ENCODE results near the gene FTO. TPM values are rescaled to one million over a fixed set of nuclear protein-coding genes. Genes with fewer than 3 reads are reported as not detected.

The FTO gene
- total RNA-seq, 1 donor from 2014 or later, result 62.6 TPM

DNA sequence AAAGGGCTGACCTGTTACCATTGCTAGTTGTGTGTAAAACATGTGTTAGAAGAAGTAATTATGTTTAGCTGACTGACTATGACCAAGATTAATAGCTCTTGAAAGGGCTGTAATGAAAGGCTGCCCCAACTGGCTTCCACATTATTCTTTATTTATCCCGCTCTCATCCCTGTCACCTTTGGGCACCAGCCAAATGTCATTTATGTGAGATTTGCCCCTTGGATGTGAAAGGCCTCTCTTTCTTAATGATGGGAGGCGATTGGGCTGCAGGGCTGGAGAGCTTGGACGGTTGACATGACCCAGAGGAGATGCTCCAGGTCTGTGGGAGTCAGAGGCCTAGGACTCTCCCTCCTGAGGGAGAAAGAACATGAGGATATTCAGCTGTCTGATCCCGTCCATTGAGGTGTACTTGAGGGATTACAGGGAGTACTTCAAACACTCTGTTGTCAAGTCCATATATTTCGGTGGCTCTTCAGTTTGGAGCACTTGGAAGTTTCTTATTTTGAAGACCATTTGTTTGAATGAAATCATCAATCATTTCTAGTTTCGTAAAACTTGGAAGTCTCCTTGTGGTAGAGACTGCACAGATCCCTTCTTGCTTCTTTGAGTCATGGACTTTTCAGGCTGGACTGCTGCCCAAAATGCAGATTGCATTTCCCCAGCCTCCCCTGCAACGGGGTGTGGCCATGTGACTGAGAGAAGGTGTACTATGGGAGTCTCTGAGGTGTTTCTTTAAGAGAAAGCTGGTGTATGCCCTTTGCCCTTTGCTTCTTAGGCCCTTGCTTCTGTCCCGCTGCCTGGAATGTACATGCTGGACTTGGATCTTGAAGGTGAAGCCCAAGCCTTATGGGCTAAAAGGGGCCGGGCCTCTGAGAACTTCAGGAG lies 51.3 kb downstream of the FTO start:
- no peak for DNase-seq

- DNase-seq, result no peak
These were observed 52.5 kb downstream of the FTO start for GRCh38 chr16:53756275-53756996.

DNA sequence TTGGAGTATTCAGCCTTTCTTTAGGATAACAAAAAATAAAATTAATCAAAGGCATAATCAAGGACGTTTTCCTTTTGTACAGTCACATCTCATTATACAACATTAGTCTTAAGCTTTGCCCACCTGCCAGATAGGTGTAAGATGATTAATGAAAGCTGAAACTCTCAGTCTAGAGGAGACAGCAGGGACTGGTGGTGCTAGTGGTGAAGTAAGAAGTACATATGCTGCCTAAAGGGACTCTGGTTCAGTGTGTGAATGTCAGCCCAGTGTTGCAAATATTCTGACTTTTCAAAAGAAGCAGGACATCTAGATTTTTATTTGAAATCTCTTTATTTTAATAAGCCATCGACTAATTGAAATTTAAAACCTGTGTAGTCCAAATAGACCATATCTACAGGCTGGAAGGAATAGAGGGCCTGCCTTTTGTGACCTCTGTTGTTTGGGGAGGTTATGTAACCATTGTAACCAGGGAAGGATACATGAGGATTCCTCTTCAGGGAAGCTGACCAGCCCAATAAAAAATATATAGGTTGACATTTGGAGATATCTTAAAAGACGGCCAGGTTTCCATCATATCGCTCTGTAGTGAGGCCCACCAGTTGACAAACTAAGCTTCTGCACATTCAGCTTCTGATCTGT lies 54.1 kb downstream of the FTO start:
- no peak for DNase-seq

GRCh38 chr16:53761962-53762703 lies 58.2 kb downstream of the FTO start:
- no peak for DNase-seq

DNA sequence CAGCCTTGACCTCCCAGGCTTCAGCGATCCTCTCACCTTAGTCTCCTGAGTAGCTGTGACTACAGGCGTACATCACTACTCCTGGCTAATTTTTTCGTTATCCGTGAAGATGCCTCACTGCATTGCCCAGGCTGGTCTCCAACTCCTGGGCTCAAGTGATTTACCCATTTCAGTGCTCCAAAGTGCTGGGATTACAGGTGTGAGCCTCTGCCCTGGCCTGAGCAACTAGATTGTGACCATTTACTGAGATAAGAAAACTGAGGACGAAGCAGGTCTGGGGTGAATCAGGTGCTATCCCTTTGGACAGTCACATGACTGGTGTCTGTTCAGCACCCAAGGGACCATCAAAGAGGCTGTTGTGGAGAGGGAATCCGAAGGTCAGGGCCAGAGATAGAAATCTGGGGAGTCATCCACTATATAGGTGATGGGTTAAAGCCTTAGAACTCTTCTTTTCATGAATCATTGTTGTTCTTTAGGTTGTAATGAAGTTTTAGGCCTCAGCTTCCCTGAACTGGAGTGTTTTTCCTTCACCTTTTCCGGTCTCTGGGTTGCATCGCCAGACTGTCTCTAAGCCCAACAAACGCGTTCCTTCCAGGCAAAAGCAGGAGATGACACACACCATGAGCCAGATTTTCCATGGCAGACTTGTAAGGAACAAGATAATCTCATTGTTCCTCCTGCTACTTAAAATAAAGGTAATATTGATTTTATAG lies 62.5 kb downstream of the FTO start:
- DNase-seq, result peak; percentile 82

GRCh38 chr16:53768167-53768566 lies 64.2 kb downstream of the FTO start:
- DNase-seq, result no peak

DNA sequence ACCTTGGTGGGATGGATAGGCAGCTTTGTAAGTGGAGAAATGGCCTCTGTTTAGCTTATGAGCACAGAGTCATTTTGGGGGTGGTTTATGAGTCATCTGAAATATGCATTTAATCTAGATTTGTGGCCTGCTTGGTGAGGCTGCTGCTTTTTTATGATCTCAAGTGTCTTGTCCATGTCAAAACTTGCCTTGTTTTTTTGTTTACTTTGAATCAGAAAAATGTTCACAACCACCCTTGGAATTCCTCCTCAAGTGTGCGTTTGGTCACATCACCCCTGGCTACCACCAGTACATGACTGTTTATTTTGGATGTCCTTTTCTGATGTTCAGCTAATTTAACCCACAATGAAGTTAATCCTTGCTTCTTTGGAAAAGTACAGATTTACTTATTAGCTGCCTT lies 64.6 kb downstream of the FTO start:
- DNase-seq, result no peak

DNA sequence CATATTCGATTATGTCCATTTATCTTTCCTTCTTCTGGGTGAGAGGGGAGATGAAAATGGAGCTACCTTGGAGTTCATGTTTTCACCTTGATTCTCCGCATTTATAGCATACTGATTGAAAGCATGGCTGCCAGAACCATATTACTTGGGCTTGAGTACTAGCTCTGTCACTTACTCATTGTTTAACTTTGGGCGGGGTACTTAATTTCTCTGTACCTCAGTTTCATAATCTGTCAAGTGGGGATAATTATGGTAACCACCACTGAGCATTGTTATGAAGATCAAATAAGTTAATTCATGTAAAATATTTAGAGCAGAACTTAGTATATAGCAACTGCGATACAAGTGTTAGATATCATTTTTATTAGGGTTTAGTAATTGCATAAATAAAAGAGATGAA lies 65.2 kb downstream of the FTO start:
- no peak for DNase-seq

DNA sequence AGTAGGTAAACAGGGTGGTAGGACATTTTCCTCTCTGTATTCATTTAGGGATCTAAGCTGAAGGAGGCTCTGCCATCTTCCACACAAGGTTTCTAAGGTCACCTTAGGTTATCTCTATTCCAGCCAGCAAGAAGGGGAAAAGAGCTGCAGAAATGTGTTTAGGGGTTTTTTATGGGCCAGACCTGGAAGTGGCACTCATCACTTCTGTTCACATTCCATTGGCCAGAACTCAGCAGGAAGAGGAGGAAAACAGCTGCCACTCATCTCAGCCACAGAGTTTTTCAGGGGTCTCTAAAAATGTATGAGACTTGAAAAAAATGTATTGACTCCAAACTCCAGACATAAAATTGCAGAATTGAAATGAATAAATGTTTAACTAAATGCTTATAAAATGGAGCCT lies 65.8 kb downstream of the FTO start:
- DNase-seq, result peak; percentile 29

DNA sequence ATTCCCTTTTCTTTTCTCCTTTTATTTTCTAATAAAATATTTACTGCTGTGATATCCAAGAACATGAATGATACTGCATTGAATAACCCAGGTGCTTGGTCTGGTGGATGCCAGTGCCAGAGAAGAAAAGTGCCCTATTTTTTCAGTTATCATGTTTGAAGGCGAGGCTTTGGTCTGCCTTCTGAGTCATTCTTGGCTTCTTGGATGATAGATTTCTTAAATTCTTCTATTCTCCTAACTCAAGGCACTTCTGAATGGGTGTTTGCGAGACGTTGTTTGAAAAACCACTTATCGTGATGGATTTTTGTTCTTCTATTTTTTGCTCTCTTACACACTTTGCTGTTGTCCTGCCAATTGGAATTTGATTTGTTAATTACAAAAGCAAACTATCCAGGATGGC lies 66.7 kb downstream of the FTO start:
- DNase-seq, result no peak

DNA sequence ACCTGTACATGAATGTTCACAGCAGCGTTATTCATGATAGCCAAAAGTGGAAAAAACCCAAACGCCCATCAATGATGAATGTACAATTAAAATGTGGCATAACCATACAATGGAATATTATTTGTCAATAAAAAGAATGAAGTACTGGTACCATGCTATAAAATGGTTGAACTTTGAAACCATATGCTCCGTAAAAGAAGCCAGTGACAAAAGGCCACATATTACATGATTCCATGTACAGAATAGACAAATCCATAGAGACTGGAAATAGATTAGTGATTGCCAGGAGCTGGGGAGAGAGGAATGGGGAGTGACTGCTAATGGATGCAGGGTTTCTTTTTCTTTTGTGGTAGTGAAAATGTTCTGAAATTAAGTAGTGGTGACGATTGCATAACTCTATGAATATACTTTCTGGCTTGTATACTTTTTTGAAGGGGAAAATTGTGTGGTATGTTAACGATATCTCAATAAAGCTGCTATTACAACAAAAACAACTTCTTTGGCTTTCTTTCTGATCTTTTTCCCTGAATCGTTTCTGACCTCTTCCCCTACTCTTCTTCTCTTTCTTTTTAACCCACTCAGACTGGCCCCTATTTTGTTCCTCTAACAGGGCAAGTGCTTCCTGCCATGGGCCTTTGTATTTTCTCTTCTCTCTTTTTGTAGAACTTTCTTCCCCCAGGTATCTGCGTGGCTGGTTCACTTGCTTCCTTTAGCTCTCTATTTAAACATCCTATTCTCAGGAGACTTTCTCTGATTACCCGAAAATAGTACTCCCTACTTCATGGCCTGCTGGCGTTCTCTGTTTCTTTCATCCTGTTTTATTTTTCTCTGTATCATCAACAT lies 67.9 kb downstream of the FTO start:
- DNase-seq, result no peak

GRCh38 chr16:53773150-53773846 lies 69.3 kb downstream of the FTO start:
- DNase-seq, result peak; percentile 85

DNA sequence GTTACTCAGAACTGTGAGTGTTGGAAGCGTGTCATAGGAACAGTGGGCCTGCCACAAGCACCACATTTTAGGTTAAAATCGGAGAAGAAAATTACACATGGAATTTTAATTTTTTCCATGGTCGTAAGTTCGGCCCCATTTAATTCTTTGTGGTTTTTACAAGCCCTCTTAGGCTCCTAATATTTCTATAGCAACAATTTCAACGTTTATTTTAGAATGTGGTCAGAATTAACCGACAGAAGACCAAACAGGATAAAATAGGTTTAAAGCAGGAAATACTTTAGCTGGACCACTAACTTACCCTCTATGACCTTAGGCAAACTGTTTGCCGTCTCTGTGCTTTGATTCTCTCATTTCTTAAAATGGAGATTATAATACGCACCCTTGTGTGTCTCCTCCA lies 69.9 kb downstream of the FTO start:
- DNase-seq, result no peak

DNA sequence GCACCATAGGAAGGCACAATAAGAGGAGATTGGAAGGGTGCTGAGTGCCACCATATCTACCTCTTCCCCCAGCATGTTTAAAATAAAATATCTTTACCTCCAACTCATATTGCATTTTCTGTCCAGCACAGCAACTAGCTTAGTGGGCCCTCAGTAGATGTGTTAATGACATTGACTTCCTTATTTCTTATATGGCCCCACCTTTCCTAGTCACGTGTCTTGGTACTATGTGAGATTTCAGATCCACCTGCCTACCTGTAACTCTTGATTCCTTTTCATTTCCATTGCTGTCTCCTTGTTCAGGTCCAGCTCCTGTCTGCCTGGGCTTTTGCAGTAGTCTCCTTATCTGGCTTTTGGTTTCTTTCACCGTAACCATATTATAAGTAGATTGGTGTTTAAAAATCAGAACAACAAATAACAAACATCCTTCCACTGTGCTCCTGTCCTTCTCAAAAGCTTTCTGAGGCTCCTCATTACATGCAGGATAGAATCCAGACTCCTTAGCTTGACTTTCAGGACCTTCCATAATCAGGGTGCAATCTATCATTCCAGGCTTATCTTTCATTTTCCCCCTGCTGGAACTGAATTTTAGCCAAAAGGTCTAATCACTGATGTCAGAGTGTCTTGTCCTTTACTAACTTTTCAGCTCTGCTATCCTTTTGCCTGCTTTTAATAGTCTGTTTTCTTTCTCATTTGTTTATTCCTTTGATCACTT lies 71.3 kb downstream of the FTO start:
- DNase-seq, result no peak

- no peak for DNase-seq
These were observed 72.0 kb downstream of the FTO start for GRCh38 chr16:53775821-53776431.

DNA sequence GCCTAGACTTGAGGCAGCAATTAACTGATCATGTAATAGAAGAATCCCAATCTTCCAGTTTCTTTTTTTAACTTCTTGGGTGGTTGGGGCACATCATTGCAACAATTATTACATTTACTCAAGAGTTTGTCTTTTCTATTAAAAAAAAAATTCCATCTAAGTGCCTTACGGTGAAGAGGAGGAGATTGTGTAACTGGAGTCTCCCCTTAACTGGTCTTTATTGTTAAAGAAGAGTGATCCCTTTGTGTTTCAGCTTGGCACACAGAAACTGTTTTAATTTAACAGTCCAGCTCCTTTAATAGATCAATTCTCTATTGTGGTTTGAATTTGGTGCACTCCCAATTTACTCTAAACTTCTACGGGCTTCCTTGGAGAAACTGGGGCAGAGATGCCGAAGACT lies 75.2 kb downstream of the FTO start:
- DNase-seq, result no peak

DNA sequence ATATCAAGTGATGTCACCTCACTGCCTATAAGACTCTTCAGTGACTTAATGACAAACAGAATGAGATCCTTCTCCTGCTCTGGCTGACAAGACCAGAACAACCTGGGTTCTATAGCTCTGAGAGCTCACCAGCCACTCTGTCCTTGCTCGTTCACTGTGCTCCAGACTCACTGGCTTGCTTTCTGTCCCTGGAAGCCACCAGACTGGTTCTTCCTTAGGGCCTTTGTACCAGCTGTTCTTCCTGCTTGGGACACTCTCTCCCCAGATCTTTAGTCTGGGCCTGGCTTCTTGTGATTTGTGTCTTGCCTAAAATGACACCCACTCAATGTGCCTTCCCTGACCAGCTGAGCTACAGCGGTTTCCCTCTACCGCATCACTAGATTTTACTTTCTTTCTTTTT lies 76.1 kb downstream of the FTO start:
- DNase-seq, result no peak

GRCh38 chr16:53781023-53781605 lies 77.2 kb downstream of the FTO start:
- peak; percentile 12 for DNase-seq

GRCh38 chr16:53782148-53782547 lies 78.2 kb downstream of the FTO start:
- DNase-seq, result no peak
